ENCODE results near the gene PDE8B.

Gene PDE8B

DNA sequence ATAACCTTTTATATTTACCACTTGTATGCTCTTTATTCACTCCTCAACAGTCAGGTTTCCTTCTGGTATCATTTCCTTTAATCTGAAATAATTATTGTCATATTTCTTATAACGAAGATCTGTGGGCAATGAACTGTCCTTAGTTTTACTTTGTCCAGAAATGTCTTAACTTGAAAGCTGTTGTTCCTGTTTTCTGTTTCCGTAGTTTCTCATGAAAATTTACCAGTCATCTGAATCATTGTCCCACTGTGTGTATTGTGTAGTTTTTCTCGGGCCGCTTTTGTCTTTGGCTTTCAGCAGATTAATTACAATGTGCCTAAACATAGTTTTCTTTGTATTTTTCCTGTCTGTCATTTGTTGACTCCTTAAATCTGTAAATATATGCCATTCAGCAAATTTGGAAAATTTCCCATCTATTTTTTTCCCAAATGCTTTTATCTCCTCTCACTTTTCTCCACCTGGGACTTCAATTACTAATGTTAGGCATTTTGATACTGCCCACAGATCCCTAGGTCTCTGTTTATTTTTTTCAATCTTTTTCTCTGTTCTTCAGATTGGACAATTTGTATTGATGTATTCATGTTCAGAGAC, 74.9 kb downstream of the PDE8B start:
- no peak for DNase-seq (ENCODE audit: low spot score)

- peak; percentile 57 for DNase-seq (ENCODE audit: low spot score)
Observed at GRCh38 chr5:77292026-77292757, 81.7 kb downstream of the PDE8B start.

DNA sequence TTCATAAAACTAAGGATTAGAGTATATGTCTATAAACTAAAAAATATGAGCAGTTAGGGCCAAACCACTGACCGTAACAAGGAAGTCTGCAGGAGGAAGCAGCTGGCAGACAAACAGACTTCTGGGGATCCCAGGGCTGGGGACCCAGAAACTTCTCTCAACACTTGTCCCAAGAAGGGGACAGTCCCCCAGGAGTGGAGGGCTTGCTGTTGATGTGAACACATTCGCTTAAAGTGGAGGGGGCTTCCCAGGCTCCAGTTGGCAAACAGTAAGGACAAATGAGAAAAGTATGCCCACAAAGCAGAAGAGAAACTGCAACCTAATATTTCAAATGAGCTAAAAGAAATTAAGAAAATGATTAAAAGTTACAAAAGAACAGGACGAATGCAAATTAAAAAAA, 83.7 kb downstream of the PDE8B start:
- DNase-seq (ENCODE audit: low spot score) = no peak

- DNase-seq (ENCODE audit: low spot score) = no peak
Observed at GRCh38 chr5:77295863-77296378, 85.4 kb downstream of the PDE8B start.

DNA sequence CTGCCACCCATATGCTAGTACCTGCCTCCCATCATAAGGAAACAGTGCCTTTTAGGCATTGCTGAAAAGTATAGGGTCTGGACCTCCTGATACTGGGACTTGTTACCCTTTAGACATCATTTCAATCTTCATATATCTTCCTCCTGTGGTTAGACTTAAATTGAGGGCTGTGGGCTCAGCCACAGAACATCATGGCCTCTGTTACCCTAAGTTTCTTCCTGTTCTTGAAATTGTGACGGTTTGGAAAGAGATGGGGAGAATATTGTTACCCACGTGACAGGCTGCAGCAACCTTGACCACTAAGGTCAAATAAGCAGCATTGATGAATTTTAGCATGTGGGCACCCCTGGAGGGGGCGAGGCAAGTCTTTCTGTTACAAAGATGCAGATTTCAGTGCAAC, 87.7 kb downstream of the PDE8B start:
- DNase-seq (ENCODE audit: low spot score) = no peak

- DNase-seq (ENCODE audit: low spot score) = no peak
Observed at GRCh38 chr5:77300451-77300850, 90.0 kb downstream of the PDE8B start.

GRCh38 chr5:77301447-77301883, 91.0 kb downstream of the PDE8B start:
- peak; percentile 63 for DNase-seq (ENCODE audit: low spot score)

DNA sequence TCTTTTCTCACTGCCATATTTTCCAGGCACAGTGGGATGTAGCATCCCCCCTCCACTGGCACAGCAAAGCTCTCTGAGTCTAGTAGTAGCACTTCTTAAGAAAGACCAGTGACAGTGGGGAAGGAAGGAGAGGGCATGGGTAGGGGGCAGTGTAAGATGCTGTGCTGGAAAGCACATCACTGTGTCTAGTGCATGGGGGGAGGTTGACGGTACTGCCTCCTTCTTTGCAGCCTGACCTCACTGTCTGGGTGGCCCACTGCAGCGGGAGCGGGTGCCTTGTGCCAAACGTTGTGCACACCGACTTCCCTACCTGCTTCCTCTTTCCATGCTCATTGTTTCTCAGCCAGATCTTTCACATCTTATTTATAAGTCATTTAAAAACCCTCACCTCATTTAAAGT, 91.8 kb downstream of the PDE8B start:
- no peak for DNase-seq (ENCODE audit: low spot score)

- no peak for DNase-seq (ENCODE audit: low spot score)
Observed at GRCh38 chr5:77302653-77303052, 92.2 kb downstream of the PDE8B start.

- DNase-seq (ENCODE audit: low spot score) = no peak
Observed at GRCh38 chr5:77304388-77304787, 93.9 kb downstream of the PDE8B start.

DNA sequence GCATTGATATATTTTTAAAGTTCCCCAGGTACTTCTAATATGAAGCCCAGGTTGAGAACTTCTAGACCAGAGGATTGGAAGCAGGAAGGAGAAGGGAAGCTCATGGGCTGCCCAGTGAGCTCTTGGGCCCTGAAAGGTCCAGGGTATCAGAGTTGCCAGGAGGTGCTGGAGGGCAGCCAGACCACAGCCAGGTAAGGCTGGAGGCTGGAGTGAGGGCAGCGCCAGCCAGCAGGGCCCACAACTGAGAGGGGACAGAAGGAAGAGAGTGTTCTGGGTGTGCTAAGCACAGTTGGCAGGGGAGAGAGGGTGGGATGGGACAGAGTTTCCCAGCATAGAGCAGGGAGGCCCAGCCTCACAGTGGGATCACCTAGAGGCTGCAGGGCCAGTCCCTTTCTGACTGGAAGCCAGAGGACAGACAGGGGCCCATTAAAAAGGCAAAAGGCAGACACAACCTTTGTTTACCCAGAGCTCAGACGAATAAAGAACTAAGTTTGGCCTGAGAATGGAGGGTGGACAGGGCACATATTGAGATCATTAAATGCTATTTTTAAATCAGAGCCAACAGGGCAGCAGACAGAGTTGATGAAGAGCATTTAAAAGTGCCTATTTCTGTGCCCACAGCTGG, 94.9 kb downstream of the PDE8B start:
- no peak for DNase-seq (ENCODE audit: low spot score)

GRCh38 chr5:77305956-77306355, 95.5 kb downstream of the PDE8B start:
- no peak for DNase-seq (ENCODE audit: low spot score)

DNA sequence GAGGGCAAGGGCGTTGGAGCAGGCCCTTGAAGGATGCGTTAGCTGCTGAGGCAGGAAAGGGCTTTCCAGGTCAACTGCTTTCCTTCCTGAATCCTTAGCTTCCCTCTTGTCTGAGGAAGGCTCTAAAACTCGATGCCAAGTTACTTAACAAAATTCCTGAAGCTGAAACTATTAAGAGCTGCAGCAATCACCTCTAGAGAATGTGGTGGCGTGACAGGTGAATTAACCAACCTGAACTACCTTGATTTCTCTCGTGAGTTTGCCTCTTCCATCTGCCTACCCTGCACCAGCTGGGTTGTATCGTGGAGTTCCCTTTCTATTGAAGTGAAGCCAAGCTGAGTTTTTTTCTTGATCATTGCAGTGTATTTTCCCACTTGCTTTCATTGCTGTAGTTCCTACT, 96.1 kb downstream of the PDE8B start:
- no peak for DNase-seq (ENCODE audit: low spot score)

- DNase-seq (ENCODE audit: low spot score) = no peak
Observed at GRCh38 chr5:77308154-77308960, 97.9 kb downstream of the PDE8B start.

GRCh38 chr5:77309140-77309539, 98.7 kb downstream of the PDE8B start:
- DNase-seq (ENCODE audit: low spot score) = no peak

DNA sequence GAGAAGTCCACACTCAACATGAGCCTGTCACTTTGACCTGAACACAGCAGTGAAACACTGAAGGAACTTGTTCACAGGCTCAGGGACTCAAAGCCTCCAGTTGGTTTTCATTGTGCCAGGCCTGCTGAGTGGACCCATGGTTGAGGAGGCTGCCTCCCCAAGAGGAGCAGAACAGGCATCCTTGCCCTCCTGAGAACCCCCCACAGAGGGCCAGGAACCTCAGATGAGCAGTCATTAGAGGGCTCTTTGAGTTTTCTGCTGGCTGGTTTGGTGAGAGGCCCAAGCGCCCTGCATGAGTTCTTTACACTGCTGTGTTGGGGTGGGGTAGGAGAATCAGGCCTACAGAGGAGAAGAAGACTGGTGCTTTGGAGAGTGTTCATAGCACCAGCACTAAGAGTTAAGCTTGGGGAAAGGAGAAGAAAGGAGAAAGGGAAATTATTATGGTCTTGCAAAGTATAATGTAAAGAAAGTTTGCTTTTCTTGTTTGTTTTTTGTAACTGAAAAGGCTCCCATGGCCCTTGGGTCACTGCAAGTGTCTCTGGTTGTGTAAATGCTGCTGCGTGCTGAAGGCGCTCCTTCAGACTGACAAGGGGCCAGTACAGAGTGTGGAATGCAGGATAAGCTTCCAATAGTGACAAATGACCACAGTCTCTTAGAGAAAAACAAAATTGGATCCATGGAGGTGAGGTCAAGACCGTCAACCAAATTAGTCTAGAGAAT, 100.2 kb downstream of the PDE8B start:
- DNase-seq (ENCODE audit: low spot score) = no peak

GRCh38 chr5:77311214-77311571, 100.7 kb downstream of the PDE8B start:
- peak; percentile 30 for DNase-seq (ENCODE audit: low spot score)

- peak; percentile 26 for DNase-seq (ENCODE audit: low spot score)
Observed at GRCh38 chr5:77312413-77312812, 101.9 kb downstream of the PDE8B start.

DNA sequence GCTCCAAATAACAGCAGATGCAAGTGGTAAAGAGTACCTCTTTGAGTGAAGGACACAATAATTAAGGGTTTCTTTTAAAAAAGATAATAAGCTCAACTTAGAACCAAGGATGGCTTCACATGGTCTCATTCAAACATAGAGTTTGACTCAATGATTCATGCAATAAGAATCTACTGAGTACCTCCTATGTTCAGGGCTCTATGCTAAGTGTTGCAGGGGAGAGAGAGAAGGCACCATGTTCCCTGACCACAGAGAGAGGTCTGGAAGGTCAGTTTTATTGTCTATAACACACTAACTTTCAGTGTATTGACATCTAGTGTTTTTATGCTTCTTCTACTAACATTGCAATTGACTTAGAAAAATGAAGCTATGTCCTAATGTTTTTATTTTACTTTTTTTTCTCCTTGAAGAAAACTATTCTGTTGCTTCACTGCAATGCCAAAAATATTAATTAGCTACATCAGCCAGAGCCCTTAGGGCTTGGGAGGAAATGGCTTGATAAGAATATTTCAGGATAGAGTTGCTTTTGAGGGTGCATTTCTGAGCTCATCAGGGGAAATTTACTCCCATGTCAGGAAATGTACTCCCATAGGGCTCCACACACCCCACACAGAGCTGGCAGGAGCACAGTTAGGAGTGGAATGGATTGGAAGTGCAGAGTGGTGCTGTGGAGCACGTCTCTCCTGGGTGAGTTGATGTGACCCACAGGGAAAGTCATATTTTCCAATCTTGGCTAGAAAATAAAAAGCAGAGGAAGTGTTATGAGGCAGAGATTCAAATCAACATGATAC, 106.6 kb downstream of the PDE8B start:
- peak; percentile 22 for DNase-seq (ENCODE audit: low spot score)

GRCh38 chr5:77318060-77318459, 107.6 kb downstream of the PDE8B start:
- no peak for DNase-seq (ENCODE audit: low spot score)
